NCI-H1092 (cell line): Measurements from ENCODE around the gene ERN1.

Experiments used
- DNase-seq: peaks from one replicate; lab custom pipeline; 2025; lab: John Stamatoyannopoulos, UW

The ERN1 gene

GRCh38 chr17:64157669-64158180 is 27.8 kb upstream of the ERN1 start:
- DNase-seq: no peak

- no peak for DNase-seq
These were observed 26.7 kb upstream of the ERN1 start for GRCh38 chr17:64156670-64157069.

- no peak for DNase-seq
These were observed 26.0 kb upstream of the ERN1 start for GRCh38 chr17:64155751-64156544.

- DNase-seq: no peak
These were observed 25.2 kb upstream of the ERN1 start for GRCh38 chr17:64155129-64155528.

GRCh38 chr17:64154717-64155116 is 24.8 kb upstream of the ERN1 start:
- no peak for DNase-seq

- no peak for DNase-seq
These were observed 24.4 kb upstream of the ERN1 start for GRCh38 chr17:64154313-64154695.

GRCh38 chr17:64153565-64154312 is 23.8 kb upstream of the ERN1 start:
- no peak for DNase-seq

GRCh38 chr17:64152428-64153125 is 22.6 kb upstream of the ERN1 start:
- no peak for DNase-seq

- DNase-seq: no peak
These were observed 21.0 kb upstream of the ERN1 start for GRCh38 chr17:64151016-64151368.

GRCh38 chr17:64150237-64151015 is 20.5 kb upstream of the ERN1 start:
- DNase-seq: no peak

- no peak for DNase-seq
These were observed 19.3 kb upstream of the ERN1 start for GRCh38 chr17:64149196-64149595.

- DNase-seq: no peak
These were observed 18.8 kb upstream of the ERN1 start for GRCh38 chr17:64148699-64149098.

GRCh38 chr17:64148017-64148631 is 18.2 kb upstream of the ERN1 start:
- DNase-seq: no peak

- no peak for DNase-seq
These were observed 17.4 kb upstream of the ERN1 start for GRCh38 chr17:64147110-64148016.

- peak; percentile 39 for DNase-seq
These were observed 16.6 kb upstream of the ERN1 start for GRCh38 chr17:64146418-64147109.

GRCh38 chr17:64145751-64146417 is 15.9 kb upstream of the ERN1 start:
- peak; percentile 98 for DNase-seq

GRCh38 chr17:64145375-64145750 is 15.4 kb upstream of the ERN1 start:
- DNase-seq: no peak

GRCh38 chr17:64139542-64139941 is 9.6 kb upstream of the ERN1 start:
- DNase-seq: no peak

GRCh38 chr17:64138441-64138840 is 8.5 kb upstream of the ERN1 start:
- no peak for DNase-seq
